Measurements from ENCODE around the gene HAAO.
A peak's percentile ranks its signal among the peaks of the same experiment; 100 is the strongest.

The HAAO gene

GRCh38 chr2:42812899-42813479 is 20.6 kb upstream of the HAAO start:
- TF ChIP-seq, protein P1, sequence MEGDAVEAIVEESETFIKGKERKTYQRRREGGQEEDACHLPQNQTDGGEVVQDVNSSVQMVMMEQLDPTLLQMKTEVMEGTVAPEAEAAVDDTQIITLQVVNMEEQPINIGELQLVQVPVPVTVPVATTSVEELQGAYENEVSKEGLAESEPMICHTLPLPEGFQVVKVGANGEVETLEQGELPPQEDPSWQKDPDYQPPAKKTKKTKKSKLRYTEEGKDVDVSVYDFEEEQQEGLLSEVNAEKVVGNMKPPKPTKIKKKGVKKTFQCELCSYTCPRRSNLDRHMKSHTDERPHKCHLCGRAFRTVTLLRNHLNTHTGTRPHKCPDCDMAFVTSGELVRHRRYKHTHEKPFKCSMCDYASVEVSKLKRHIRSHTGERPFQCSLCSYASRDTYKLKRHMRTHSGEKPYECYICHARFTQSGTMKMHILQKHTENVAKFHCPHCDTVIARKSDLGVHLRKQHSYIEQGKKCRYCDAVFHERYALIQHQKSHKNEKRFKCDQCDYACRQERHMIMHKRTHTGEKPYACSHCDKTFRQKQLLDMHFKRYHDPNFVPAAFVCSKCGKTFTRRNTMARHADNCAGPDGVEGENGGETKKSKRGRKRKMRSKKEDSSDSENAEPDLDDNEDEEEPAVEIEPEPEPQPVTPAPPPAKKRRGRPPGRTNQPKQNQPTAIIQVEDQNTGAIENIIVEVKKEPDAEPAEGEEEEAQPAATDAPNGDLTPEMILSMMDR (conservative IDR thresholded peaks at IDR 0.05; ENCODE audit: low read length), result peak; percentile 61
- DNase-seq (ENCODE audit: low read depth), result peak; percentile 25
- H3K4me3 ChIP-seq (ENCODE audit: low read length), result no peak overlapping the region

GRCh38 chr2:42810971-42811811 is 18.8 kb upstream of the HAAO start:
- TF ChIP-seq, protein P1 (conservative IDR thresholded peaks at IDR 0.05; ENCODE audit: low read length), result no peak
- H3K4me3 ChIP-seq (ENCODE audit: low read length), result peak overlapping the region; percentile 61
- peak; percentile 51 for DNase-seq (ENCODE audit: low read depth)

DNA sequence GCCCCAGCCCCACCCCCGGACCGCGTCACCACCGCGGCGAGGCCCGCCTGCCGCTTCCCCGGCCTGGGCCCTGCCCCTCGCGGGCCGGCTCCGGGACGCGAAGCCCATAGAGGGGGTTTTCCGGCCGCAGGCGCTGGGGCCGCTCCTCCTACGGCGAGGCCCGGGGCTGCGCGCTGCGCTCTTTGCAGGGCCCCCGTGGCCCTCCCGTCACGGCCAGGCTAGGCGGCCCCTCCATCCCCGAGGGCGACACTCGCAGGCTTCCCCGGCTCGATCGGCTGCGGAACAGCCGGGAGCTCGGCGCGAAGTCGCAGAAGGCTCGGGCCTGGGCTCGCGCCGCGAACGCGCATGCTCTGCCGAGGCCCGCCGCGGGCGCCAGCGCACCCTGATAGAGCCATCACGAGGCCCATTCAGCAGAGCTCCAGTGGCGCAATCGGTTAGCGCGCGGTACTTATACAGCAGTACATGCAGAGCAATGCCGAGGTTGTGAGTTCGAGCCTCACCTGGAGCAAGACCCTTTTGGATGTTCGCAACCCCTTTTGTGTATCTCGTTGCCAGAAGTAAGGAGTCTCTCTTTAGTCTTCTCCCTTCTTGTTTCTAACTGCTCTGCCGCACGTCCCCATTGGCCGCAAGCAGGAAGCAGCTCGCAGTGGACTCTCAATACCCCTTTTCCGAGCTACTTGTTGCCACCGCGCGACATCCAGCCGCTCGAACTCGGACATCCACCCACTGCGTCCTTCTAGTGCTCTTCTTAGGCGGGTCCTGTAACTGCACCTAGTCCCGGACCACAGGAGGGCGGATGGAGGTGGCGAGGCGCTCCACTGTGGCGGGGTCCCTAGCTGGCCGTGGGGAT is 18.0 kb upstream of the HAAO start:
- peak overlapping the region; percentile 62 for H3K4me3 ChIP-seq (ENCODE audit: low read length)
- TF ChIP-seq, protein P1 (conservative IDR thresholded peaks at IDR 0.05; ENCODE audit: low read length), result no peak
- peak; percentile 96 for DNase-seq (ENCODE audit: low read depth)

DNA sequence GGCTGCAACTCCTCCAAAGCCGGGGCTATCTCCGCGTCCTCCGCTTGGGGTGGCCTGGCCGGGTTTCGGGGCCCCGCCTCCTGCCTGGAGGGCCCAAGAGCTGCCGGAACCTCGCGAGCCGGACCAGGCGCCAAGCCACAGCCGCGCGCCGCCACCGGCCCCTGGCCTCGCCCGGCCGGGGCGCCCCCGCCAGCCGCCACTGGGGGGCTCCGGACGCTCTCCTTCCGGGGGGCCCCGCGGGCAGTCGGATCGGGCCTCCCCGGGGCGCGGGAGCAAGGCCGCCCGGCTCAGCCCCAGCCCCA is 17.4 kb upstream of the HAAO start:
- peak; percentile 83 for DNase-seq (ENCODE audit: low read depth)
- peak overlapping the region; percentile 60 for H3K4me3 ChIP-seq (ENCODE audit: low read length)
- TF ChIP-seq, protein P1 (conservative IDR thresholded peaks at IDR 0.05; ENCODE audit: low read length), result peak; percentile 34

DNA sequence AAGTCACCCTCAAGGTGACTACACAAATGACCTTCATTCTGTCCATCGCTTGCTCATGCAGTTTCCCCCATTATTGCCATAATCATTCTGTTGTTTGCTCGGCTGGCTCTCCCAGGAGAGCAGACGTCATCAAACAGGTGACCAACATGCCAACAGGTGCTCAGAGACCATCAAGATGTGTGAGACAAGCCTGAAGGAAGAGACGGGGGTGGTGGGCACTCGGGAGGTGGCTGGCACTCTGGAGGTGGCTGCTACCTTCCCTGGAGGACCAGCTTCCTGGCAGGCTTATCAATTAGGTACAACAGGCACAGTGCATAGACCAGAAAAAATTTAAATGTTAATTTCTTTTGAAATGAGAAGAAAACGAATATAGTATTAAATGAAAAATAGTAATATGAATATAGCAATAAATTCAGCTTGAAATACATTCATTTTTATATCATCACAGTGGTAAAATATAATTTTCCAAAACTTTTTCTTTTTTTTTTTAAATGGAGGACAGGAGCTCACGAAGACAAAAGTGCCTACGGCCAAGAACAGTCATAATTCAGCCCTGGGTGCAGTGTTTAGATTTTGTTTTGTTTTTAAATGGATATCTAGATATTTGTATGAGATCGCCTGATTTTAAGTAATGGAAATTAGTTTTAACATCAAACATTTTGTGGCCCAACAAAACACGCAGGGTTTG is 16.9 kb upstream of the HAAO start:
- peak overlapping the region; percentile 60 for H3K4me3 ChIP-seq (ENCODE audit: low read length)
- TF ChIP-seq, protein P1 (conservative IDR thresholded peaks at IDR 0.05; ENCODE audit: low read length), result no peak
- DNase-seq (ENCODE audit: low read depth), result no peak

- DNase-seq (ENCODE audit: low read depth), result no peak
- TF ChIP-seq, protein P1 (conservative IDR thresholded peaks at IDR 0.05; ENCODE audit: low read length), result no peak
- H3K4me3 ChIP-seq (ENCODE audit: low read length), result no peak overlapping the region
Measured at GRCh38 chr2:42808301-42808700, 15.9 kb upstream of the HAAO start.
